GM20431 (cell line): ENCODE results near the gene SUSD6.
"Not testable (repeated sequence)": the region's sequence is repeated elsewhere in the genome, so short reads cannot be mapped to it uniquely, and the experiment has no call there.

ENCODE experiments used
- in situ Hi-C: fragments of 300-500 bp; cut with MseI, MboI; formaldehyde crosslinking; loops from one replicate; pipeline ENCODE4 v1.15.0; 2020; ENCODE audit warnings: low sequenced_read_pairs; ENCODE audit not compliant: unreplicated experiment

The SUSD6 gene

GRCh38 chr14:69642212-69642793, 30.9 kb downstream of the SUSD6 start:
- in situ Hi-C loops, result not testable (repeated sequence)

GRCh38 chr14:69643430-69644200, 32.2 kb downstream of the SUSD6 start:
- in situ Hi-C loops, result no loop called here

- in situ Hi-C loops, result no loop called here
These were observed 33.4 kb downstream of the SUSD6 start for GRCh38 chr14:69644814-69645213.

DNA sequence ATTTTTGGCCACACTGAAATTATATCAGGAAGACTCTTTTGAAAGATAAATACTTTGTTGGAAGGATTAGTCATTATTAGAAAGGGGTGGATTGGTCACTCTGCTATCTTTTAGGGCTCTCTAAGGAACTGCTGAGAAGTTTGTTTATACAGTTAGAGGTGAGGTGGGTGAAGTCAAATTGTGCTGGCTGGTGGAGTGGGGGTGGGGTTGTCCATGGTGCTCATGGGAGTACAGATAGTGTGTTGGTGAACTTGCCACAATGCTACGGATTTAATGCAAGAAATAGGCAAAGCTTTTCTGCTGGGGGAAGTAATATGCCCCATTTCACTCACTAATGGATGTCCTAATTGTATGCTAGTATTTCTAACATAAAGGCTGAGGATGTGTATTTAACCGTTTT, 35.8 kb downstream of the SUSD6 start:
- in situ Hi-C loops, result no loop called here

DNA sequence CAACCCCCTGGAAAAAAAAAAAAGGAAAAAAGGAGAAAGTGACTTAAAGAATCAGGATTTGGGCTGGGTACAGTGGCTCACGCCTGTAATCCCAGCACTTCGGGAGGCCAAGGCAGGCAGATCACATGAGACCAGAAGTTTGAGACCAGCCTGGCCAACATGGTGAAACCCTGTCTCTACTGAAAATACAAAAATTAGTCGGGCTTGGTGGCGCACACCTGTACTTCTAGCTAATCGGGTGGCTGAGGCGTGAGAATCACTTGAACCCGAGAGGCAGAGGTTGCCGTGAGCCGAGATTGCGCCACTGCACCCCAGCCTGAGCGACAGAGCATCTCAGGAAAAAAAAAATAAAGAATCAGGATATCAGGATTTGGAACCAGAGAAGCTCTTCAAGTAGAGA, 36.2 kb downstream of the SUSD6 start:
- in situ Hi-C loops, result not testable (repeated sequence)

DNA sequence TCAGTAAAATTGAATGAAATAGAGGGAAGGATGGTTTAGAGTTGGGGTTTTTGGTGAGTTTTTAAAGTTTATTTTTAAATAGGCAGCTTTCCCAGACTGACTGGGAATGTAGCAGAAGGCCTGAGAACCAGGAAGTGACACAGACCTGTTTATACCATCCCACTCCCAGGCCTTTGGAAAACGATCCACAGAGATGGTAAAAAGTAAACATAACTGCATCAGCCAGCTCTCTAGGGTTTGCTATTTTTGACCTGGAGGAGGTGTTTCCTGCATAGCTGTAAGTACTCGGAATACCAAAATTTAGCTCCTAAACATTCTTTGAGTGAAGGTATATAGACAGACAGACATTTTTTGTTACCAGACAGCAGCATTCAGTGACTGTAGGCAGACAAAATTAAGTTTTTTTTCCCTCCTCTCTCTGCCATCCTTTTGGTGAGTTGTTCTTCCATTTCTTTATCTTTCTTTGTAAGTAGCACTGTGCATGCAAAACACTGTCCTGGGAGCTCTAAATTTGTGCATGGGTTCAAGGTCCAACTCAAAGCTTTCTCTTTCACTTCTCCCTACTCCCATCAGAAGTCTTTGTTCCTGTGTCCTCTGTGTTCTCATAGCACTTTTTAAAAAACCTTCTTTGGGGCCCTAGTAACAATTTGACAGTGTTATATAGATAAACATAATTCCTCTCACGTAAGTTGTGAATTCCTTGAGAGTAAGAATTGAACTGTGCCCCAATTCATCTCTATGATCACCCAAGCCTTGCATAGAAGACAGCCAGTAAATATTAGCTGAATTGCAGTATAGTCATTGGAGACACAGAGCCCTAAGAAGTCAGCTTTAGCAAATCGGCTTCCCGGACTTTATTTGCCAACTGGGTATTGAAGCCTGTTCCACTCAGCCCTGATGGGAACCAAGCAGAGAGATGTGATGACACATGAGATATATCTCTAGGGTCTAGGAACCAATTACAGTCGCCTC, 37.4 kb downstream of the SUSD6 start:
- in situ Hi-C loops, result no loop called here

- in situ Hi-C loops, result no loop called here
These were observed 39.6 kb downstream of the SUSD6 start for GRCh38 chr14:69650948-69651369.

GRCh38 chr14:69651664-69652063, 40.3 kb downstream of the SUSD6 start:
- in situ Hi-C loops, result no loop called here

- in situ Hi-C loops, result no loop called here
These were observed 41.7 kb downstream of the SUSD6 start for GRCh38 chr14:69652942-69653684.

DNA sequence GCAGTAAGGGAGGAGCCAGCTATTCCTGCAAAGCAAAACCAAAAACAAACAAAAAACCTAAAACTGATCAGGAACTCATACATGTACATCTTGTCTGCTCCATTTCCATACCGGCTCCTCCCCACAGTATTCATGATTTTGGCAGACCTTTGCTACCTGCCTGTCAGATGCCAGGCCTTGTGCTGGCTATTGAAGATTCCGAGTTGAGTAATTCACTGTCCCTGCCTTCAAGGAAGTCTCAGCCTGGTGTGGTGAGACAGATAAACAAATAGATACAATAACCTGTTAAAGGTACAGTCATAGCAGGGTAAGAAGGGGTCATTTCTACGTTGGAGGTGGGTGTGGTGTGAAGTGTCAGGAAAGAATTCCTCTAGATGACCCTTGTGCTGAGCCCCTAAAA, 42.7 kb downstream of the SUSD6 start:
- in situ Hi-C loops, result no loop called here

- in situ Hi-C loops, result no loop called here
These were observed 46.6 kb downstream of the SUSD6 start for GRCh38 chr14:69657950-69658355.

DNA sequence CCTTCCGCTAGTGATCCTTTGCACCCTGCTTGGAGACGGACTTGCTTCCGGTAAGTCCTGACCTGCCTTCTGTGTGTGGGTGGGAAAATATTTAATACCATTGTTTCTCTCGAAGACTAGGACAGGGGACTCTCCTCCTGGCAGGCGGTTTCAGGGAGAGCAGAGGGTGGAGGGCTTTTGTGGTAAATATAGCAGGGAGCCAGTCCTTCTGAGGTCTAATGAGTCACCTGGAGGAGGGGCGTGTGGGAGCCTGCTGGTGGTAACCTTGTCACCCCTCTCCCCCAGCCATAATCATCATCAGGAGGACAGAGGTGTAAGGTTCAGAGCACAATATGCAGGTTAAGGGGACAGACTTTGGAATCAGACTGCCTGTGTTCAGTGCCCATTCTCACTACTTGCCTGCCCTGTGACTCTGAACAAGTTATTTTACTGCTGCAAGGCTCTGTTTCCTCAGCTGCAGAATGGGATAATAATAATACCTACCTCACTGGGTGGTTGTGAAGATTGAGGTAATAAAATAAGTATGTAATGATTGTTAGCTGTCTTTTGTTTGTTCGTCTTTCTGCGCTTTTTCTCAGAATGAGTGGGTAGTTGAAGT, 47.4 kb downstream of the SUSD6 start:
- in situ Hi-C loops, result no loop called here

GRCh38 chr14:69660344-69661193, 49.2 kb downstream of the SUSD6 start:
- in situ Hi-C loops, result no loop called here

DNA sequence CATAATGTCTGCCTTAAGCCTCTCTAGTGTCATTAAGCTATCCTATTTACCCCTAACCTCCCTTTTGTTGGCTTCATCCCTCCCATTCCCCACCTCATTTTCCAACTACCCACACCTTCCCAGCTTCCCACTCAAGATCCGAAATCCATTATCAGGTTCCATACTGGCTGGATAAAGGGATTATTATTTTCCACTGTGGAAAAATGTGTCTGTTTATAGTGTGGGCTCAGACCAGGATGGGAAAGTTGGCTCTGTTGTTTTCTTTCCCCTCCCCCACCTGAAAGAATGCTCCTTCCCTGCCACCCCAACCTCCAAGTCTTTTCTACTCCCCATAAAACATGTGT, 49.8 kb downstream of the SUSD6 start:
- in situ Hi-C loops, result no loop called here

DNA sequence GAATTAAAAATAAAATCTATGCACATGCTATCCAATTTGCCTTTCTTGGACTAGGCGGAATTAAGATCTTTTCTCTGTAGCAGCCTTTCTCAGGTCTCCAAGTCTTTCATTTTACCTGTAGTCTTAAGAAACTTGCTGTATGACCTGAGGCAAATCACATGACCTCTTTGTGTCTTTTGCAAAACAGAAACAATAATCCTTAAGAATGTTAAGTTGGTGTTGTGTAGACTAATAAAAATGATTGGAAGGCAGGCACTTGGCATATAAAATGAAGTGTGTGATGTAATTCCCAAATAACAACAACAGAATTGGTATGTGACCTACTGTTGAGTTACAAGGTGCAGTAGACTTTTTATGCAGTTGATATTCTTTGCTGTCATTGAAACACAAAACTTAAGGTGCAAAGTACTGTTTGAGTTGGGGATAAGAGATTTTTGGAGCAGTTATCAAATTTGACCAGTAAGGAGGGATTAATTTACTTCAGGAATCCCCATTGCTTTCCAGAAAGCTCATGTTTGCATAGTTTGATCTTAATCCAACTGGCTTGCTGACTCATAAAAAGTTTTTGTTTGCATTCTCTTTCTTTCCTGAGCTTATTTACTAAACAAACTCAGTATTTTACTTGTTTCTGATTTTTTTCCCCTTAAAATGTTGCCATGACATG, 51.4 kb downstream of the SUSD6 start:
- in situ Hi-C loops, result no loop called here

DNA sequence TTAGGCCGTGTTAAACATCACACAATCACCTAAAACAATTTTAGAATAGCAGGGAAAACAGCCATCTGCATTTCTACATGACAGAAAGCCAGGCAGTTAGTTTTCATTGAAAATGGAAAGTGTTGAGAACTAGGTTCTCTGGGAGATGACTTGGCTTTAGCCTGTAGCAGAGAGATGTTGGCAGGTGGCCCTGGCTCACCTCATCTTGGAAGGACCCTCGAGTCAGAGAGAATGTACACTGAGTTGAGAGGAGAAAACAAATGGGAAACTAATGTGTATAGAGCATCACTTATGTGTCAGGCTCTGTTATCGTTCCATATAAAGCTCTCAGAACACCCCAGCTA, 51.9 kb downstream of the SUSD6 start:
- in situ Hi-C loops, result no loop called here

DNA sequence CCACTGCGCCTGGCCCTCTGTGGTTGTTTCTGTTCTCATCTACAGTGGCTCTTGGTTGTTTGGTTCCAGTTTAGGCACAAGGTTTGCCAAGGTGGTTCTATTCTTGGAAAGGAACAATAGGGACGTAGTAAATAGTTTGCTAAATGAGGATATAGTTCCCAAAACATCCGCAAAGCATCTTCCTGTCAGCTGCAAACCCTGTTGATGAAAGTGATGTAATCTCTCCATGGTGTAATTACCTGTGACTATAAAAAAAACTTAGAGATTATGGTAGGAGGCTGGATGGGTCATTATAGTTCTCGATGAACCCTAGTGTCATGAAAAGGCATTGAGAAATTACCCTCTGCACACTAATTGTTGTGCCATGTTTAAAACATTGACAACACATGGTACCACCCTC, 52.9 kb downstream of the SUSD6 start:
- in situ Hi-C loops, result no loop called here

DNA sequence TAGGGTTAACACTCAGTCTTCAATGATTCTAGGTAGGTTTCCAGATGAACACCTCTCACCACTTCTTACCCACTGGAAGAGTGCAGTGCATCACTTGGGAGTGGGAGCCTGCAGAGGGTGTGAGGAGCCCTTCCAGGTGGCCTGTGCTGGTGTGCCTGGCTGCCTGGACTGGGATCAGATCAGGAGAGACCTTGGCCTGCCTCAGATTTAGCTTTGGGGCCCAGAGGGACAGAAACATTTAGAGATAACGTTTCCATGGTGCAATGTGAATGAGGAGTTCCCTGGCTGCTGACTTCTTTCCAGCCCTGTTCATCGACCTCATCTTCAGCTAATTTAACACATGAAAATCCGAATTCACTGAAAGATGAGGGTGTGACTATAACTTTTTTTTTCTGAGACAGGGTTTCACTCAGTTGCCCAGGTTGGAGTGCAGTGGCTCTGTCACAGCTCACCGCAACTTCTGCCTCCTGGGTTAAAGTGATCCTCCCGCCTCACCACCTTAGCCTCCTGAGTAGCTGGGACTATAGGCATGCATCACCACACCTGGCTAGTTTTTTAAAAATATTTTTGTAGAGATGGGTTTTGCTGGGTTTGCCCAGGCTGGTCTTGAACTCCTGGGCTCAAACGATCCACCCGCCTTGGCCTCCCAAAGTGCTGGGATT, 53.6 kb downstream of the SUSD6 start:
- in situ Hi-C loops, result no loop called here
